ENCODE measurements around the gene FBXL16. TPM values are rescaled to one million over a fixed set of nuclear protein-coding genes. Genes with fewer than 3 reads are reported as not detected.

FBXL16 gene
- polyA plus RNA-seq, 1 donor from 2014 or later = 3.4 TPM

- Histone ChIP-seq H3K9me3 (ENCODE audit: low read length) (no peaks in the 10 kb centered on the region), H3K9ac (ENCODE audit: low read length) (no peak overlapping the region), H3K4me3 (ENCODE audit: low read length) (no peak overlapping the region), H4K20me1 (ENCODE audit: insufficient read depth) (no peaks in the 10 kb centered on the region), H3K79me2 (replicated peaks; ENCODE audit: insufficient read depth, low read length) (peaks cover 17% of the 10 kb centered on the region), H3K27ac (ENCODE audit: low read length) (no peak overlapping the region), H3K9me2 (ENCODE audit: insufficient read depth, low read length) (no peaks in the 10 kb centered on the region), H3K27me3 (ENCODE audit: insufficient read depth, low read depth, low read length) (no peaks in the 10 kb centered on the region), H2AFZ (ENCODE audit: low read depth, low read length) (no peak overlapping the region), H3F3A (ENCODE audit: insufficient read depth, low read length, poor library complexity, severe bottlenecking) (no peaks in the 10 kb centered on the region), H3K36me3 (ENCODE audit: insufficient read depth, low read length) (no peaks in the 10 kb centered on the region), H3K4me2 (ENCODE audit: low read length) (no peak overlapping the region)
- TF ChIP-seq SMC3 (conservative IDR thresholded peaks at IDR 0.05; ENCODE audit: poor library complexity) (no peak), TAF1 (IDR thresholded peaks at IDR 0.05; ENCODE audit: low read depth) (no peak), CTCF (IDR thresholded peaks at IDR 0.05; ENCODE audit: poor library complexity, severe bottlenecking) (no peak), EZH2 (IDR thresholded peaks at IDR 0.05; ENCODE audit: borderline replicate concordance, insufficient read depth, low read length, poor library complexity, severe bottlenecking) (no peak), RAD21 (conservative IDR thresholded peaks at IDR 0.05) (no peak), EP300 (conservative IDR thresholded peaks at IDR 0.05; ENCODE audit: poor library complexity, severe bottlenecking) (no peak), REST (IDR thresholded peaks at IDR 0.05; ENCODE audit: borderline replicate concordance) (no peak), POLR2AphosphoS5 (IDR thresholded peaks at IDR 0.05) (no peak), MXI1 (conservative IDR thresholded peaks at IDR 0.05; ENCODE audit: poor library complexity, severe bottlenecking) (no peak)
Observed at GRCh38 chr16:686459-687260, 18.9 kb downstream of the FBXL16 start.

- Histone ChIP-seq H3K79me2 (replicated peaks; ENCODE audit: insufficient read depth, low read length) (peaks cover 24% of the 10 kb centered on the region), H3F3A (ENCODE audit: insufficient read depth, low read length, poor library complexity, severe bottlenecking) (no peaks in the 10 kb centered on the region), H3K9ac (ENCODE audit: low read length) (no peak overlapping the region), H3K36me3 (ENCODE audit: insufficient read depth, low read length) (no peaks in the 10 kb centered on the region), H3K27me3 (ENCODE audit: insufficient read depth, low read depth, low read length) (no peaks in the 10 kb centered on the region), H3K4me3 (ENCODE audit: low read length) (no peak overlapping the region), H3K4me2 (ENCODE audit: low read length) (no peak overlapping the region), H2AFZ (ENCODE audit: low read depth, low read length) (no peak overlapping the region), H3K9me3 (ENCODE audit: low read length) (no peaks in the 10 kb centered on the region), H3K9me2 (ENCODE audit: insufficient read depth, low read length) (no peaks in the 10 kb centered on the region), H3K27ac (ENCODE audit: low read length) (no peak overlapping the region), H4K20me1 (ENCODE audit: insufficient read depth) (peaks cover 6% of the 10 kb centered on the region)
- TF ChIP-seq POLR2AphosphoS5 (IDR thresholded peaks at IDR 0.05) (no peak), SMC3 (conservative IDR thresholded peaks at IDR 0.05; ENCODE audit: poor library complexity) (no peak), EP300 (conservative IDR thresholded peaks at IDR 0.05; ENCODE audit: poor library complexity, severe bottlenecking) (no peak), RAD21 (conservative IDR thresholded peaks at IDR 0.05) (no peak), EZH2 (IDR thresholded peaks at IDR 0.05; ENCODE audit: borderline replicate concordance, insufficient read depth, low read length, poor library complexity, severe bottlenecking) (no peak), TAF1 (IDR thresholded peaks at IDR 0.05; ENCODE audit: low read depth) (no peak), REST (IDR thresholded peaks at IDR 0.05; ENCODE audit: borderline replicate concordance) (no peak), CTCF (IDR thresholded peaks at IDR 0.05; ENCODE audit: poor library complexity, severe bottlenecking) (no peak), MXI1 (conservative IDR thresholded peaks at IDR 0.05; ENCODE audit: poor library complexity, severe bottlenecking) (no peak)
Observed at GRCh38 chr16:685967-686366, 19.6 kb downstream of the FBXL16 start.
